HepG2 (cell line): Measurements from ENCODE around the gene PRDX5. TPM values are rescaled to one million over a fixed set of nuclear protein-coding genes. Genes with fewer than 3 reads are reported as not detected.

ENCODE experiments used
- RFX3 ChIP-seq: IDR thresholded peaks from 2 replicates; pipeline ENCODE4 v1.6.1; 2016; ENCODE audit warnings: missing biosample characterization, missing genetic modification reagents
- TMF1 ChIP-seq: sonication (generic); formaldehyde crosslinking; IDR thresholded peaks from 2 replicates; pipeline ENCODE4 v1.8.1; 2022; ENCODE audit warnings: low read depth, missing genetic modification reagents
- ZNF256 ChIP-seq: sonication (generic); formaldehyde crosslinking; conservative IDR thresholded peaks from 2 replicates; pipeline ENCODE4 v1.4.0; 2020; ENCODE audit warnings: missing genetic modification reagents
- ZNF326 ChIP-seq: sonication (generic); formaldehyde crosslinking; IDR thresholded peaks from 2 replicates; pipeline ENCODE4 v1.4.0; 2020; ENCODE audit warnings: missing genetic modification reagents, borderline replicate concordance
- ZNF772 ChIP-seq: sonication (generic); formaldehyde crosslinking; IDR thresholded peaks from 2 replicates; pipeline ENCODE4 v1.5.0; 2020; ENCODE audit warnings: mild to moderate bottlenecking, missing genetic modification reagents
- polyA plus RNA-seq, 8 experiments: library from polyadenylated mRNA; depleted of rRNA in 3 of 8; stranded (reverse) in 7 of 8; unstranded in 1 of 8; fragments of >200 nt; fragmentation: Illumina TruSeq in 4 of 8; extraction: Trizol in 4 of 8; gene quantifications; 2 replicates each; pipeline versions ENCODE4 v1.2.1 to v1.2.3, GENCODE V29; 2011 to 2016; ENCODE audit warnings: low read depth in 4 of 8, missing spikeins in 1 of 8, mixed read lengths in 1 of 8; ENCODE audit not compliant: insufficient read depth in 1 of 8
- total RNA-seq, 5 experiments: library from RNA; depleted of rRNA; stranded (reverse); fragments of >200 nt; fragmentation: Illumina TruSeq; extraction: Trizol; gene quantifications; 2 replicates each; pipeline ENCODE4 v1.2.3, GENCODE V29; 2016; ENCODE audit warnings: low read depth in 1 of 5
- TF ChIP-seq, protein P1 (sequence below): IDR thresholded peaks from 2 replicates; pipeline ENCODE4 v1.6.1; 2016
- TF ChIP-seq, protein P2 (sequence below): sonication (generic); formaldehyde crosslinking; IDR thresholded peaks from 2 replicates; pipeline ENCODE4 v1.4.0; 2020; ENCODE audit warnings: mild to moderate bottlenecking, missing genetic modification reagents
- TF ChIP-seq, protein P3 (sequence below): sonication (generic); formaldehyde crosslinking; IDR thresholded peaks from 2 replicates; pipeline ENCODE4 v1.4.0; 2020; ENCODE audit warnings: missing genetic modification reagents
- TF ChIP-seq, protein P4 (sequence below): sonication (generic); formaldehyde crosslinking; IDR thresholded peaks from 2 replicates; pipeline ENCODE4 v1.4.0; 2020; ENCODE audit warnings: mild to moderate bottlenecking, low read depth, missing genetic modification reagents

Gene PRDX5
- total and polyA plus RNA-seq, 2 of the 13 experiments (the other 11 are each of a cell fraction or from before 2014, with no cell fraction given) = 215 to 311 TPM

DNA sequence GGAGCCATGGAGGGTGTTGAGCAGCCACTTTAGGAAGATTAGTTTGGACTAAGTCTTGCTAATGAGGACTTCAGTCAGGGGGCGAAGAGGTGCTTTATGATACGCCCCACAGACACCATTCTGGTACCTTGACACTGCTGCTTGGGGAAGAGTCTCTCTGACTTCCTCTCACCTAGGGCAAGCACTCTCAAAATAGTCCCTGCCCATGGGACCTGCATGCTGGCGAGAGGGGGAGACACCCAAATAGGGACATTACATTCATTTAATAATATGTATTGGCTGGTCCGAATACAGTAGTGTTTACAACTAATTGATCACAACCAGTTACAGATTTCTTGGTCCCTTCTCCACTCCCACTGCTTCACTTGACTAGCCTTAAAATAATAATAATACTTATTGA is 22.2 kb upstream of the PRDX5 start (continued):
- TF ChIP-seq ZNF326 (CRISPR knock-in tag) = no peak
- no peak for TF ChIP-seq ZNF256 (CRISPR knock-in tag)
- TF ChIP-seq, protein P1, sequence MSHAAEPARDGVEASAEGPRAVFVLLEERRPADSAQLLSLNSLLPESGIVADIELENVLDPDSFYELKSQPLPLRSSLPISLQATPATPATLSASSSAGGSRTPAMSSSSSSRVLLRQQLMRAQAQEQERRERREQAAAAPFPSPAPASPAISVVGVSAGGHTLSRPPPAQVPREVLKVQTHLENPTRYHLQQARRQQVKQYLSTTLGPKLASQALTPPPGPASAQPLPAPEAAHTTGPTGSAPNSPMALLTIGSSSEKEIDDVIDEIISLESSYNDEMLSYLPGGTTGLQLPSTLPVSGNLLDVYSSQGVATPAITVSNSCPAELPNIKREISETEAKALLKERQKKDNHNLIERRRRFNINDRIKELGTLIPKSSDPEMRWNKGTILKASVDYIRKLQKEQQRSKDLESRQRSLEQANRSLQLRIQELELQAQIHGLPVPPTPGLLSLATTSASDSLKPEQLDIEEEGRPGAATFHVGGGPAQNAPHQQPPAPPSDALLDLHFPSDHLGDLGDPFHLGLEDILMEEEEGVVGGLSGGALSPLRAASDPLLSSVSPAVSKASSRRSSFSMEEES = no peak
- no peak for TF ChIP-seq RFX3
- TF ChIP-seq, protein P2, sequence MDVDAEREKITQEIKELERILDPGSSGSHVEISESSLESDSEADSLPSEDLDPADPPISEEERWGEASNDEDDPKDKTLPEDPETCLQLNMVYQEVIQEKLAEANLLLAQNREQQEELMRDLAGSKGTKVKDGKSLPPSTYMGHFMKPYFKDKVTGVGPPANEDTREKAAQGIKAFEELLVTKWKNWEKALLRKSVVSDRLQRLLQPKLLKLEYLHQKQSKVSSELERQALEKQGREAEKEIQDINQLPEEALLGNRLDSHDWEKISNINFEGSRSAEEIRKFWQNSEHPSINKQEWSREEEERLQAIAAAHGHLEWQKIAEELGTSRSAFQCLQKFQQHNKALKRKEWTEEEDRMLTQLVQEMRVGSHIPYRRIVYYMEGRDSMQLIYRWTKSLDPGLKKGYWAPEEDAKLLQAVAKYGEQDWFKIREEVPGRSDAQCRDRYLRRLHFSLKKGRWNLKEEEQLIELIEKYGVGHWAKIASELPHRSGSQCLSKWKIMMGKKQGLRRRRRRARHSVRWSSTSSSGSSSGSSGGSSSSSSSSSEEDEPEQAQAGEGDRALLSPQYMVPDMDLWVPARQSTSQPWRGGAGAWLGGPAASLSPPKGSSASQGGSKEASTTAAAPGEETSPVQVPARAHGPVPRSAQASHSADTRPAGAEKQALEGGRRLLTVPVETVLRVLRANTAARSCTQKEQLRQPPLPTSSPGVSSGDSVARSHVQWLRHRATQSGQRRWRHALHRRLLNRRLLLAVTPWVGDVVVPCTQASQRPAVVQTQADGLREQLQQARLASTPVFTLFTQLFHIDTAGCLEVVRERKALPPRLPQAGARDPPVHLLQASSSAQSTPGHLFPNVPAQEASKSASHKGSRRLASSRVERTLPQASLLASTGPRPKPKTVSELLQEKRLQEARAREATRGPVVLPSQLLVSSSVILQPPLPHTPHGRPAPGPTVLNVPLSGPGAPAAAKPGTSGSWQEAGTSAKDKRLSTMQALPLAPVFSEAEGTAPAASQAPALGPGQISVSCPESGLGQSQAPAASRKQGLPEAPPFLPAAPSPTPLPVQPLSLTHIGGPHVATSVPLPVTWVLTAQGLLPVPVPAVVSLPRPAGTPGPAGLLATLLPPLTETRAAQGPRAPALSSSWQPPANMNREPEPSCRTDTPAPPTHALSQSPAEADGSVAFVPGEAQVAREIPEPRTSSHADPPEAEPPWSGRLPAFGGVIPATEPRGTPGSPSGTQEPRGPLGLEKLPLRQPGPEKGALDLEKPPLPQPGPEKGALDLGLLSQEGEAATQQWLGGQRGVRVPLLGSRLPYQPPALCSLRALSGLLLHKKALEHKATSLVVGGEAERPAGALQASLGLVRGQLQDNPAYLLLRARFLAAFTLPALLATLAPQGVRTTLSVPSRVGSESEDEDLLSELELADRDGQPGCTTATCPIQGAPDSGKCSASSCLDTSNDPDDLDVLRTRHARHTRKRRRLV = no peak
- TF ChIP-seq ZNF772 (CRISPR knock-in tag) = no peak
- TF ChIP-seq, protein P3, sequence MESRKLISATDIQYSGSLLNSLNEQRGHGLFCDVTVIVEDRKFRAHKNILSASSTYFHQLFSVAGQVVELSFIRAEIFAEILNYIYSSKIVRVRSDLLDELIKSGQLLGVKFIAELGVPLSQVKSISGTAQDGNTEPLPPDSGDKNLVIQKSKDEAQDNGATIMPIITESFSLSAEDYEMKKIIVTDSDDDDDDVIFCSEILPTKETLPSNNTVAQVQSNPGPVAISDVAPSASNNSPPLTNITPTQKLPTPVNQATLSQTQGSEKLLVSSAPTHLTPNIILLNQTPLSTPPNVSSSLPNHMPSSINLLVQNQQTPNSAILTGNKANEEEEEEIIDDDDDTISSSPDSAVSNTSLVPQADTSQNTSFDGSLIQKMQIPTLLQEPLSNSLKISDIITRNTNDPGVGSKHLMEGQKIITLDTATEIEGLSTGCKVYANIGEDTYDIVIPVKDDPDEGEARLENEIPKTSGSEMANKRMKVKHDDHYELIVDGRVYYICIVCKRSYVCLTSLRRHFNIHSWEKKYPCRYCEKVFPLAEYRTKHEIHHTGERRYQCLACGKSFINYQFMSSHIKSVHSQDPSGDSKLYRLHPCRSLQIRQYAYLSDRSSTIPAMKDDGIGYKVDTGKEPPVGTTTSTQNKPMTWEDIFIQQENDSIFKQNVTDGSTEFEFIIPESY = no peak
- TF ChIP-seq TMF1 (CRISPR knock-in tag) = no peak
- TF ChIP-seq, protein P4, sequence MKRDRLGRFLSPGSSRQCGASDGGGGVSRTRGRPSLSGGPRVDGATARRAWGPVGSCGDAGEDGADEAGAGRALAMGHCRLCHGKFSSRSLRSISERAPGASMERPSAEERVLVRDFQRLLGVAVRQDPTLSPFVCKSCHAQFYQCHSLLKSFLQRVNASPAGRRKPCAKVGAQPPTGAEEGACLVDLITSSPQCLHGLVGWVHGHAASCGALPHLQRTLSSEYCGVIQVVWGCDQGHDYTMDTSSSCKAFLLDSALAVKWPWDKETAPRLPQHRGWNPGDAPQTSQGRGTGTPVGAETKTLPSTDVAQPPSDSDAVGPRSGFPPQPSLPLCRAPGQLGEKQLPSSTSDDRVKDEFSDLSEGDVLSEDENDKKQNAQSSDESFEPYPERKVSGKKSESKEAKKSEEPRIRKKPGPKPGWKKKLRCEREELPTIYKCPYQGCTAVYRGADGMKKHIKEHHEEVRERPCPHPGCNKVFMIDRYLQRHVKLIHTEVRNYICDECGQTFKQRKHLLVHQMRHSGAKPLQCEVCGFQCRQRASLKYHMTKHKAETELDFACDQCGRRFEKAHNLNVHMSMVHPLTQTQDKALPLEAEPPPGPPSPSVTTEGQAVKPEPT (CRISPR knock-in tag) = no peak
